G401.6 (cell line): Measurements from ENCODE around the gene ADAMTS4.
"Not testable (repeated sequence)": the region's sequence is repeated elsewhere in the genome, so short reads cannot be mapped to it uniquely, and the experiment has no call there.

ENCODE experiments used
- FAIRE-seq: peaks from 2 replicates; lab custom pipeline; 2012; peaks lifted over from hg19 to GRCh38; lab: Jason Lieb, UNC

Gene ADAMTS4, protein sequence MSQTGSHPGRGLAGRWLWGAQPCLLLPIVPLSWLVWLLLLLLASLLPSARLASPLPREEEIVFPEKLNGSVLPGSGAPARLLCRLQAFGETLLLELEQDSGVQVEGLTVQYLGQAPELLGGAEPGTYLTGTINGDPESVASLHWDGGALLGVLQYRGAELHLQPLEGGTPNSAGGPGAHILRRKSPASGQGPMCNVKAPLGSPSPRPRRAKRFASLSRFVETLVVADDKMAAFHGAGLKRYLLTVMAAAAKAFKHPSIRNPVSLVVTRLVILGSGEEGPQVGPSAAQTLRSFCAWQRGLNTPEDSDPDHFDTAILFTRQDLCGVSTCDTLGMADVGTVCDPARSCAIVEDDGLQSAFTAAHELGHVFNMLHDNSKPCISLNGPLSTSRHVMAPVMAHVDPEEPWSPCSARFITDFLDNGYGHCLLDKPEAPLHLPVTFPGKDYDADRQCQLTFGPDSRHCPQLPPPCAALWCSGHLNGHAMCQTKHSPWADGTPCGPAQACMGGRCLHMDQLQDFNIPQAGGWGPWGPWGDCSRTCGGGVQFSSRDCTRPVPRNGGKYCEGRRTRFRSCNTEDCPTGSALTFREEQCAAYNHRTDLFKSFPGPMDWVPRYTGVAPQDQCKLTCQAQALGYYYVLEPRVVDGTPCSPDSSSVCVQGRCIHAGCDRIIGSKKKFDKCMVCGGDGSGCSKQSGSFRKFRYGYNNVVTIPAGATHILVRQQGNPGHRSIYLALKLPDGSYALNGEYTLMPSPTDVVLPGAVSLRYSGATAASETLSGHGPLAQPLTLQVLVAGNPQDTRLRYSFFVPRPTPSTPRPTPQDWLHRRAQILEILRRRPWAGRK

DNA sequence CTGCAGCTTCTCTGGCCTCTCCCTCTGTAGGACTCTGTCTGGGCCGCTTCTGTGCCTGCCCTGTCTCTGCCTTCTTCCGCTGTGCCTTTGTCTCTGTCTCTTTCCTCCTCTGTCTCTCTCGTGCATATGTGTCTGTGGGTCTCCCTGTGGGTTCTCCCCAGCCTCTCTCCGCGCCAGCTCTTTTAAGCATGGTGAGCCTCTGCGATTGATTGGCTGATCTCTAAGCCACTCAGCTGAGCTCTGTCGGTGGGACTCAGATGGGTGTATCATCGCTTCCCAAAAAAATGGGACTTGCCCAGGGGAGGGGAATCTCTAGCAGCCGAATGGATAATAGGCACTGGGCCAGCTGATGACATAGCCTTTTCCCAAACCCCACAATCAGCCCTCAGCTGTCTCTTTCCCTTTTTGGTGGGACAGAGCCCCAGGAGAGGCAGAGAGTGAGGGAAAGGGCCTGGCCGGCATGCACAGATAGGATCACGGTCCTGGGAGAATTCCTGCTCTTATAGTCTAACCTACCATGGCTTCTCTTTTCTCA lies at the start of gene ADAMTS4:
TSS of gene ADAMTS4 (minus strand) at position 158 of the 535 bp plus-strand sequence. CDS start 427 bp downstream, outside the sequence.
- no peak for FAIRE-seq

DNA sequence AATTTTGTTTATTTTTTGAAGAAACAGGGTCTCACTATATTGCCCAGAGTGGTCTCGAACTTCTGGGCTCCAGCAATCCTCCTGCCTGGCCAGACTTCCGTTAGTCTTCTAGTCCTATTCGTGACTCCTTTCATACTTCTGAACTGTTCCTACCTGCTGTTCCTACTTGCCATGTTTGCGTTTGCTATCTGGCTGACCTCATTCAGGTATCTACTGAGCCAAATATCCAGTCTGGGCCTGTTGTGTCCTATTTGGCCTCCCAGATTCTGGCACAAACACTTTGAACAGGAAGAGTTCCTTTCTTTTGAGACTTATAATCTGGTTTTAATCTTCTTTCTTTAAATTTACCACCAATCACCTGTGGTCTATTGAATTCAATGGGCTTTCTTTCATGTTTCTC lies 46.0 kb upstream of the ADAMTS4 start:
- no peak for FAIRE-seq

DNA sequence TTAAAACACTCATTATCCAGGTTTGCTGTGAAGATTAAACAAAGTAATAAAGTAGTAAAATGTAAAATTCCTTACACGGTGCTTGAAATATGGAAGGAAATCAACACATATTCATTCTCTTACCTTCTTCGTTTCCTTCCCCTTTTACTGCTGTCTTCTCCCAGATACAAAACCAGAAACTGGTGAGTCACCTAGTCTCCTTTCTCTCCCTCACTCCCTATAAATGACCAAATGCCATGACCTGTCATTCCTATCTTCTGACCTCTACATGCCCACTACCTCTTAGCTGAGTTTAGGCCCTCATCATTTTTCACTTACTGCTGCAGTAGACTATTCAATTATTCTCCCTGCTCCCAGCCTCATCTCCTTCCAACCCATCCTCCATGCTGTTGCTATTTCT lies 43.5 kb upstream of the ADAMTS4 start:
- no peak for FAIRE-seq

DNA sequence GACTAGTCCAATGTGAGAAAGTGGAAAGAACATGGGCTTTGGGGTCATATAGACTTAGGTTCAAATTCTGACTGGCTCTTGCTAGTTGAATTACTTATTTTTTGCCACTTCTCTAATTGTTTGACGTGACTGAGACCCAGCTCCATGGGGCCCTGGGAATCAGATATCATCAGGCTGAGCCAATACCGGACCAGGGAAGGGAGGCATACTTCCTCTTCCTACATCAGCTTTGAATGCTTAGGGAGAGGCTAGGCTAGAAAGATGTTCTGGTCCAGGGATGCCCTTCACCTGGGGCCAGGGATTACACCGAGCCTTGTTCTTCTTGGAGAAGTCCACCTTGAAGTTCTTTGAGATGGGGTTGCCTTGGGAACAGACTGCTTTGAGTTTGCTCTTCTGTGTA lies 42.8 kb upstream of the ADAMTS4 start:
- no peak for FAIRE-seq

DNA sequence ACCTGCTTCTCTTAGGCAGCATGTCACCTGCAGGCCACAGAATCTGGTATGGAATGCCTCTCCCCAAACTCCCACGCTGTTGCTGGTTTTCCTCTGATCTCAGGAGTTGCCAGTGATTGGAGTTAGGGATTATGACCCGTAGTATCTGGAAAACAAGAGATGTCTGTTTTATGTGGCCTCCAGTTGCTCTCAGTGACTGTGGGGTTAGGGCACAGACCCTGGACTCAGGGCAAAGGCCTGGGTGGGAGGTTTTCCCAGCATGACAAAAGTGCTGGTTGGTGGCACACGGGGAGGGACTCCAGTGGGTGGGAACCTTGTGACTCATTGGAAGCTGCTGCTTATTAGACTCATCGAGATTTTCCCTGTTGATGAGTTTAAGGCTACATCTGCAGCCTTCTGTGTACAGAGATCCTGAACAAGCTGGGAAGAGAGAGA lies 39.2 kb upstream of the ADAMTS4 start, which contains the start of gene NR1I3:
TSS of gene NR1I3 (minus strand) at position 165 of the 435 bp plus-strand sequence. CDS start 1,638 bp downstream, outside the sequence.
- no peak for FAIRE-seq

DNA sequence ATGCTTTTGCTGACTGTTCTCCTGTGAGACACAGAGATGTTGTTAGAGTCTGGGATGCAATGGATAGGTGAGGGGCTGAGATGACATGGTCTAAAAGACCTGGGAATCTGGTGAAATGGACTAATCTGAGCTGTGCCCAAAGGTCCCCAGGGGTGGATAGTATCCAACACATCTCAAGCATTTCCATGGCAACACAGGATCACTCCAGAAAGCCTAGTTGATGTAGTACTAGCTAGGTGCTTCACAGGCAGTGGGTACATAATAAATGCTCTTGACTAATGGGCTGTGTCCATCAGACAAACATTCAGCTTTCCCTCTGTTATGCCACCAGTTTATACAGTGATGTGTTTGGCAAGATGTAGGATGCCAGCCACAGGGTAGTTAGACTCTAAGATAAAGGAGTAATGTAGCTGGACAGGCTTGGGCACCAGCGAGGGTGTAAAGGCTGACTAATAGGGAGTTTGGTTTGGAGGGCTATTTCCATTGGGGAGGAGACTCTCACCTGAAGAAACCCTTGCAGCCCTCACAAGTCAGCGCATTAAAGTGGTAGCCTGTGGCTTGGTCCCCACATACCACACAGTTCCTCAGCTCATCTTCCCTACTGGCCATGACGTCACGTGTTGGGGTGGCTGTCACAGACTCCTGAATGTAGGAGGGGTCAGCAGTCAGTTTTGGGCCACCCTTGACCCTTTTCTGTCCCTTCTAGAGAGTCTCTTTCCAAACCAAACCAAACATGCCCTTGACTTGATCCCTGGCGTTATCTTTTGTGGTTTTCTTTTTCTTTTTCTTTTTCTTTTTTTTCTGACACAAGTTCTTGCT lies 37.3 kb upstream of the ADAMTS4 start:
- no peak for FAIRE-seq

DNA sequence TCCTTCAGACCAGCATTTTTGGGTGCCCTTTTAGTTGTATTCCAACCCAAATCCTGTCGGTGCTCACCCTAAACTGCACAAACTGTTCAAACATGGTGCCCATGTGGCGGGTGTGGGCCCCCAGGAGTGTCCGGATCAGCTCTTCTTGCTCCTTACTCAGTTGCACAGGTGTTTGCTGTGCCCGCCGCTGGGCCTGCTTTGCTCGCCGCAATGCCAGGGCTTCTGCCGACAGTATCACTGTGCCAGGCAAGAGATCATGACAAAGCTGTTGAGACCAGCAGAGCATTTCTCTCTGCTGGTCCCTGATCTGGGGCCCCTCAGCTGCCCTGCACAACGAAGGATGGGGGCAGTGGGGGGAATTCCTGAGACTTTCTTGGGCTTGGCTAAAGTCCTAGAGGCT lies 34.2 kb upstream of the ADAMTS4 start:
- no peak for FAIRE-seq

DNA sequence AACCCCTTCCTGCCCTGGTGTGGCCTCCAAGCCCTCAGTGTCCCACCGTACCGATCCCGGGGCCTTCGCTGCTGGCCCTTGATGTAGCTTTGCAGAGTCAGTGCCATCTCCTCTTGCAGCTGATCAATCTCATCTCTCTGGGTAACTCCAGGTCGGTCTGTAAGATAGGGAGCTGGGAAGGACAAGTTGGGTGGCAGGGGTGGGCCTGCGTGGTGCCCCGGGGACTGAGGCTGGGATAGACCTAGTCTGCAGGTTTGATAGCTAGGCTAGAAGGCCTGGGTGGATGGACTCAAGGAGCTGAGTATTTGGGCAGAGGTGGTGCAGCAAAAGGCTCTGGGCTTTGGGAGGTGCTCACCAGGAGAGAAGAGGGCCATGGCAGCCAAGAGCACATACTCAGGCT lies 31.9 kb upstream of the ADAMTS4 start:
- no peak for FAIRE-seq

DNA sequence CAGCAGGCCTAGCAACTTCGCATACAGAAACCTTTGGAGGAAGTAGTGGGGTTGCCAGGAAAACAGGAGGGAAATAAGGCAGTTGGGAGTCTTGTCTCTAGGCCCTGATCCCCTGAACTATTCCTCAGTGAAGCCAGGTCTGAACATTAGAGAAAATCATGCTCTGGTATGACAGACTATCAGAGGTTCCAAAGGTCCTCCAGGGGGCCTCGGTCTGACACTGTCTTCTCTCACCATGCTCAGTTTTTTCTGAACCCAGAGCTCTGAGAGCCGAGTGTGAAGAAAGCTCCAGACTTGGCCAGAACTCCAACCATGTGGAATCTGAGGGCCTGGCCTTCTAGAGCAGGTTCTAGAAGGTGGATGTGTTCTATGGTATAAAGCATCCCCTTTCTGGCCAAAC lies 31.0 kb upstream of the ADAMTS4 start:
- FAIRE-seq, result no peak

DNA sequence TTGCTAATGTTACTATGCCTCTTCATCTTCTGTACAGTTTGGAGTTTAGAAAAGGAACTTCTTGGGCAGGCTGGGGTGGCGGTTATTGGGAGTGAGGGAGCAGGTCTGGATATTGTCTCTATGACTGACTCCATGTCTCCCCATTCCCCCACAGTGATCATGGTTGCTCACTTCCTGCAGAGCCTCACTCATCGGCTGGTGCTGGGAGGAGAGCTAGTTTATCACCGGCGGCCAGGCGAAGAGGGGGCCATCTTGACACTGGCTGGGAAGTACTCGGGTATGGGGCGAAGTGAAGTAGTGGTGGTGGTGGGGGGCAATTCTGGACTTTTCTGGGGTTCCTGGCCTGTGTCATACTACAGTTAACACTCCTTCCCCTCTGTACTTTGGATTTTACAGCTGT lies 29.2 kb upstream of the ADAMTS4 start:
- FAIRE-seq, result no peak

DNA sequence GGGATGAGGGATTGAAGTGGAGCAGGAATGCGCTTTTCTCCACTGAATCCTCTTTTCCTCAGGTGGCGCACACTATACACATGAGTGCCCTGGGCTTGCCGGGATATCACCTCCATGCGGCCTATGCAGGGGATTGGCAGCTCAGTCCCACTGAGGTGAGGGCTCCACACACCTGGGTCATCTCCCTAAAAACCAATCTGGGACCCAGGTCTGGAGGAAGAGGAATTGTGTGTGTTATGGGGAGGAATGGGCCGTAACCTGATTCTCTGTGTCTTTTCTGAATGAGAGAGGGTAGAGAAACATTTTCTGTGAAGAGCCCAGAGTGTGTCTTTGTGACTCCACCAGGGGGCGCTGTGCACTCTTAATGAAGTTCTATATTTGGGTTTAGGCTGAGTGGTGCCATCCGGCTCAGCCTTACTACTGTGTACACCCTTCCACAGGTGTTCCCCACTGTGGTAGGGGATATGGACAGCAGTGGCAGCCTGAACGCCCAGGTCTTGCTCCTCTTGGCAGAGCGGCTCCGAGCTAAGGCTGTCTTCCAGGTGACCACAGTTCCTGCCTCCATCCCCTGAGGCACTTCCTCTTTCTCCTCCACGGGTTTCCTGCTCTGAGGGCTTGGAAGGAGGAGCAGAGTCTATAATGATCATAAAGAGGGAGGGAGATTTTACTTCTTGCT lies 28.5 kb upstream of the ADAMTS4 start:
- peak; percentile 21 for FAIRE-seq

DNA sequence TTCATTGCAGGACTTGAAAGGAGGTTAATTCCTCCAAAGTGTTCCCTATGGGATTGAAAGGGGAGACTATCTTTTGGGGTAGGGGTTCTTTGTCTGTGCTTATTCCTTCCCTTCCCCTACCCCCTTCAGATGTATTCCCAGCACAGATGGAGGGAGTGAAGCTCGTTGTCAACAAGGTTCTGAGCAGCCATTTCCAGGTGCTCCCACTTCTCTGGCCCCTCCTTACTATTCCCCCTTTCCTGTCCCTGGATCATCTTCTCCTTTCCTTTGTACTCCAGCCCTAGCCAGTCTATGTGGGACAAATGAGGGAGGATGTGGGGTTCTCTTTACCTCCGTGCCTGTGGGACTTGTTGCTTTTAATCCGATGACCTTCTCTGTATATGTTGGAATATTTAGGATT lies 27.9 kb upstream of the ADAMTS4 start:
- FAIRE-seq, result no peak

DNA sequence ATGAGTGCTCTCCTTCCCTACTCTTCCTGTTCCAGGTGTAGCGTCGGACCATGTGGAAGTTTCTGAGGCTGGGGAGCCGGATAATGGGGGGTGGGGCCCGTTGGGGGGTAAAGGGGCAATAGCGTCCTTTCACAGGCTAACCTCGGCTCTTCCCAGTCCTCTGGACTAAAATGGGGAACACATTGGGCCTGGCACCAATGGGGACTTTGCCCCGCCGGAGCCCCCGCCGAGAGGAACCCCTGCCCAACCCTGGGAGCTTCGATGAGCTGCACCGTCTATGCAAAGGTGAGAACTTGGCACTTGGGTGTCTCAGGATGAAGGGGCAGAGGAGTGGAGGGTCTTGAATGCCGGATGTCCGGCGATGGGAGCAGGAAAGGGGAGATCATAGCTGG lies 27.5 kb upstream of the ADAMTS4 start:
- no peak for FAIRE-seq

DNA sequence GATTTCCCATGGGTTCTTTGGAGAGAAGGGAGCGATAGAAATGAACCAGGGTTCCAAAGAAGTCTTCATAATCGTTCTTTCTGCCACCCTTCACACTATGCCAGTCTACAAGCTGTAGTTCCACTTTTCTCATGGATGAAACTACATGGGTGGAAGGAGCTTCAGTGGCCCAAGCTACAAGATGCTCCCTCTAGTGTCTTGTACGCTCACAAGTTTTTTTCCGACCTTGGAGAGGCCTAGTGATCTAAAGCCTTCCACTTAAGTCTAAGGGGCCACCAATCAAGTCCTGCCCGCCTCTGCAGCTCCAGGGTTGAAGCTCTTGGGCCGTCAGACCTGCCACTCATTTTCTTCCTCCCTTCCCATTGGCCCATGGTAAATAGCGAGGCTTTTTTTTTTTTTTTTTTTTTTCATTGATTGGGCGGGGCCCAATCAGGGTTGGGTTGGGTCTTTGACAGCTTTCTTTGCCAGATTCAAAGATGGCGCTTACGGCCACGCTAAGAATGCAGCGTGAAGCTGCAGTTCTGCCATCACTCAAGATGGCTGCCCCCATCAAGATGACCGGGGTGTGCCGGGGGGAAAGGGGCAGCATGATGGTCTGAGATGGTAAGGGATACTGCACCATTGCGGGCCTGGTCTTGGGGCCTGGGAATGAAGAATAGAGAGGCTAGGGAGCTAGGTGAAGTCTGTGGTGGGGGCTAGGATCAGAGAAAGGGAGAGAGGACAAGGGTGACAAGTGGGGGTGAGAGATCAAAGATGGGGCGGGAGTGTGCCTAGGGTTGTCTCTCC lies 26.9 kb upstream of the ADAMTS4 start, which contains the start of gene TOMM40L:
TSS of gene TOMM40L (plus strand) at position 527 of the 786 bp plus-strand sequence. CDS start 430 bp downstream, outside the sequence.
- peak; percentile 99 for FAIRE-seq

DNA sequence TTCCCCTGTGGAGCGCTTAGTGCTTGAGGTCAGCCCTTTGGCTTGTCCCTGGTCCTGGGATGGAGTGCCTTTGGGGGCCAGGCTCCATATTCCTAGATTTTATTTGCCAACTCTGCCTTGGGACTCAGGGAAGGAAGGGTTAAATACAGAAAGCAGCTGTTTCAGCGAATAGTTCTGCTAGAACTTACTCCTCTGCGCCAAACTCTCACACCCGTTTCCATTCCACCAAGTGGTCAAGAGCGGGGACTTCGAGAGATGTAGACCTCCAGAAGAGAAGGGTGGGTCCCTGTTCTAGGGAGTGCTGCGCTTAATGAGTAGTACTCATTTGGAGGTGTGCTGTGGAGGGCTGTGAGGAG lies 26.3 kb upstream of the ADAMTS4 start:
- FAIRE-seq, result no peak

DNA sequence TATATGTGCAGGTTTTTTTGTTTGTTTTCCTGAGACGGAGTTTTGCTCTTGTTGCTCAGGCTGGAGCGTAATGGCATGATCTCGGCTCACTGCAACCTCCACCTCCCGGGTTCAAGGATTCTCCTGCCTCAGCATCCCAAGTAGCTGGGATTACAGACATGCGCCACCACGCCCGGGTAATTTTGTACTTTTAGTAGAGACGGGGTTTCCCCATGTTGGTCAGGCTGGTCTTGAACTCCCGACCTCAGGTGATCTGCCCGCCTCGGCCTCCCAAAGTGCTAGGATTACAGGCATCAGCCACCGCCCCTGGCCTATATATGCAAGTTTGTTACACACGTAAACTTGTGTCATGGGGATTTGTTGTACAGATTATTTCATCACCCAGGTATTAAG lies 25.8 kb upstream of the ADAMTS4 start:
- not testable (repeated sequence) for FAIRE-seq

DNA sequence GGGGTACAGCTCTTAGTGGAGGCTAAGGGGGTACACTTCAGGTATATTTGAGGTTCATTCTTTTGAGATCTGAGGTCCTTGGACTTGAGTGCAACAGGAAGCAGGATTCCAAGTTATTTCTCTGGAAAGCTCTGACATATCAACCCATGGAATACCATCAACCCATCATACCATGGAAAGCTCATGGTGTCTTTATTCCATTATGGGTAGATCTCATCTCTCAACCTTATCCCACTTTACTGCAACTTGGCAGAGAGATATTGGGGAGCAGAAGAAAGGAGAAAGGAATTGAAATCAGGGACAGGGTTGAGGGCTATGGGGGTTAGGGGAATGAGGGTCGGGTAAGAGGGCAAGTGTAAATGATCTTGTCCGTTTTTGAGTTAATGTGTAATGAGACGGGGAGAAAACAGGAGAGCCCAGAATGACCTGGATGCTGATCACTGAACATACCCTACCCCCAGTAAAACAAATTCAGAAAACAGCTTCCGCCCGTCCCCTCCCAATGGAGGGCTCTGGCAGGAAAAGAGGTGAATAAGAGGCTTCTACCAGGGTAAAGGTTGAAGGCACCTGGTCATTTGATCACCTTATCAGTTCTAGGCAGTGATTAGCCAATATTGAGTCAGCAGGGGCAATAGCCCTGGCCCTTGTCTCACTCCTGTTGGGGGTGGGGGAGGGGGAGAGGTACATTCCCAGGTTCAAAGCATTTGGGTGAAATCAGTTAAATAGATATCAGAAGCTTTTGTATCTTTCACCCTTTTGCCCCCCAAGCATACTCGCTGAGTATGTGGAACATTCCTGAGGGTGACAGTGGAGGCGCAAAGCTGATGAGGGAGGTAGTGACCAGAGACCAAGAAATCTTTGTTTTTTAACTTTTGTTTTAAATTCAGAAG lies 25.2 kb upstream of the ADAMTS4 start:
- no peak for FAIRE-seq

DNA sequence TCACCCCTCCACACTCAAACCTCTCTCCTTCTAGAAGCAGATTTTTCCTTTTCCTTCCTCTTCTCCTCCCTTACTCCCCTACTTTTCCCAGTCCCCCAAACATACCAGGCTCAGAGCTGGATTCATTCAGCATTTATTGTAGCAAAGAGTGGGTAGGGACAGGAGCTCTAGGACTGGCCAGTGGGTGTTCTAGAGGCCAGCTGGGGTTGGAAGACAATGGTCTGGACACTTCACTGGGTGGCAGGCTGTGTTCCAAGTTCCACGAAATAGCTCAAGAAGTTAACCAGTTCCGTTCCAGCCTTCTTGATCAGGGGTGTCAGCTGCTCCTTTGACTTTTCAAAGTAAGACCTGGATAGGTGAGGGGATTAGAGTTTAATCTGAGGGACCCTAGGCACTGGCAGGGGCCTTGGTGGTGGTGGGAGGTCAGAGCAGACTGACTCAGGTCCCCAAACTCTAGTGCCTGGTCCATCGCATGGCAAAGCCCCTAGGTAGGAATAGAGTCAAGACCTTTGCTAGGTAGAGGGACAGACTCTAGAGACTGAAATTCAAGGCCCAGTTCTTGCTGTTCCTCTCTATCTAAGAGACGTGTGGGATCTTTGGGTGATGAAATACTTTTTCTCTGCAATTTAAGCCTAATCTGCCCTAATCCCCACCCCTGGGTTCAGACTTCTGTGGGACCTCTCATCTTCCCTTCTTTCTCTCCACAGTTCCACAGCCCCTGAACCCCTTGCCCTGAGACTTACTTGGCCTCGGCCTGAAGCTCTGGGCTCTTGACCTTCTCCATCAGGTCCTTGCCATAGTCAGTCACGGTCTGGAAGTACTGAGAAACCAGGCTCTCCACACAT lies 23.5 kb upstream of the ADAMTS4 start:
- FAIRE-seq, result no peak

DNA sequence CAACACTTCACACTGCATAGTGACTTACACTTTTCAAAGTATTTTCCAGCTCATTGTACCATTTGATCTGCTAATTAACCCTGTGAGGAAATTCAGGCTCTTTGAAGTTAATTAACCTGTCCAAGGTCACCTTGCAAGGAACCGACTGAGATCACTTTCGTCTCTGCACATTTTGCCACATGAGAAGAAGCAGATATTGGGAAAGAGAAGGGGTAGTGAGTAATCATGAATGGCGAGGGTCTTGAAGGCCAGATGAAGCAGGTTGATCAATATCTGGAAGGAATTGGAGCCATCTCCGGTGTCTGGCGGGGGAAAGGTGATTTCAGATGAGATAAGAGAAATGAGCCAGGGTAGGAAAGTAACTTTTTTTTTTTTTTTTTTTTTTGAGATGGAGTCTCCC lies 21.1 kb upstream of the ADAMTS4 start:
- FAIRE-seq, result no peak
